Endometrium (tissue), 2 donors: ENCODE data around the gene PDE2A.

Experiments
- FAIRE-seq: peaks from 2 replicates; lab custom pipeline; 2012; peaks lifted over from hg19 to GRCh38; lab: Jason Lieb, UNC
- donor health status: control.
- donor health status: control.

The PDE2A gene

GRCh38 chr11:72634472-72635095, 39.6 kb downstream of the PDE2A start:
- FAIRE-seq = no peak

GRCh38 chr11:72634016-72634415, 40.2 kb downstream of the PDE2A start:
- FAIRE-seq = no peak

- no peak for FAIRE-seq
These were observed 41.2 kb downstream of the PDE2A start for GRCh38 chr11:72633068-72633467.

GRCh38 chr11:72631806-72632731, 42.2 kb downstream of the PDE2A start:
- no peak for FAIRE-seq

GRCh38 chr11:72630104-72630852, 43.9 kb downstream of the PDE2A start:
- FAIRE-seq = no peak

GRCh38 chr11:72629266-72629665, 45.0 kb downstream of the PDE2A start:
- no peak for FAIRE-seq

- FAIRE-seq = no peak
These were observed 46.5 kb downstream of the PDE2A start for GRCh38 chr11:72627594-72628281.

- no peak for FAIRE-seq
These were observed 47.7 kb downstream of the PDE2A start for GRCh38 chr11:72626414-72626936.

GRCh38 chr11:72625691-72626413, 48.4 kb downstream of the PDE2A start:
- FAIRE-seq = no peak

GRCh38 chr11:72624496-72625201, 49.6 kb downstream of the PDE2A start:
- no peak for FAIRE-seq

- no peak for FAIRE-seq
These were observed 51.2 kb downstream of the PDE2A start for GRCh38 chr11:72623052-72623451.

GRCh38 chr11:72621008-72621610, 53.1 kb downstream of the PDE2A start:
- no peak for FAIRE-seq

GRCh38 chr11:72618803-72619202, 55.4 kb downstream of the PDE2A start:
- FAIRE-seq = no peak

- no peak for FAIRE-seq
These were observed 57.0 kb downstream of the PDE2A start for GRCh38 chr11:72617080-72617762.

- FAIRE-seq = no peak
These were observed 57.6 kb downstream of the PDE2A start for GRCh38 chr11:72616655-72617054.

- FAIRE-seq = no peak
These were observed 58.9 kb downstream of the PDE2A start for GRCh38 chr11:72615329-72615728.

GRCh38 chr11:72614381-72614780, 59.8 kb downstream of the PDE2A start:
- FAIRE-seq = no peak

GRCh38 chr11:72613977-72614376, 60.2 kb downstream of the PDE2A start:
- no peak for FAIRE-seq

GRCh38 chr11:72613450-72613849, 60.8 kb downstream of the PDE2A start:
- no peak for FAIRE-seq

GRCh38 chr11:72609476-72609875, 64.7 kb downstream of the PDE2A start:
- FAIRE-seq = no peak
